Body of pancreas (tissue), 4 donors: ENCODE measurements around the gene IFITM1. TPM values are rescaled to one million over a fixed set of nuclear protein-coding genes. Genes with fewer than 3 reads are reported as not detected.
"Not testable (repeated sequence)": the region's sequence is repeated elsewhere in the genome, so short reads cannot be mapped to it uniquely, and the experiment has no call there.

ENCODE experiments used
- ATAC-seq: fragments of 150-250 bp; one replicate; pipeline ENCODE4 v1.9.1; 2016
- DNase-seq, 4 donors: peaks; one replicate each; pipeline ENCODE4 v3.0.0-alpha.2; 2019
- H3K27ac ChIP-seq, 4 donors: fragments of 200-600 bp; sonication (generic); 1 replicate in 3 of 4; 2 replicates in 1 of 4; pipeline versions ENCODE4 v1.5.1 to v1.6.1; 2016 to 2019; ENCODE audit warnings: mild to moderate bottlenecking in 1 of 4, mixed read lengths in 1 of 4, moderate library complexity in 1 of 4
- H3K27me3 ChIP-seq, 2 donors: fragments of 200-600 bp; sonication (generic); one replicate each; pipeline ENCODE4 v1.6.0; 2016; ENCODE audit warnings: mild to moderate bottlenecking in 1 of 2
- H3K36me3 ChIP-seq, 2 donors: fragments of 200-600 bp; sonication (generic); replicated peaks in 1 of 2; 2 replicates each; pipeline ENCODE4 v1.5.1; 2016; ENCODE audit warnings: low read depth in 2 of 2; ENCODE audit not compliant: insufficient read depth in 1 of 2
- H3K4me1 ChIP-seq: fragments of 200-600 bp; sonication (generic); one replicate; pipeline ENCODE4 v1.6.0; 2016
- H3K4me3 ChIP-seq, 2 donors: fragments of 200-600 bp; sonication (generic); 1 replicate in 1 of 2; 2 replicates in 1 of 2; pipeline ENCODE4 v1.5.1; 2016 to 2019
- H3K9me3 ChIP-seq, 3 donors: fragments of 200-600 bp; sonication (generic); 1 replicate in 2 of 3; 2 replicates in 1 of 3; pipeline ENCODE4 v1.5.1; 2016
- POLR2A ChIP-seq, 3 donors: fragments of 450-650 bp; IDR thresholded peaks; one replicate each; pipeline ENCODE4 v1.6.1; 2016; ENCODE audit warnings: antibody characterized with exemption in 3 of 3, mild to moderate bottlenecking in 2 of 3
- WGBS, 2 donors: methylation state at CpG; one replicate each; pipeline ENCODE4 v1.1.5; 2017; 5-methylcytosine and 5-hydroxymethylcytosine counted together
- intact Hi-C: fragments of 100-400 bp; cut with DNase I; formaldehyde crosslinking; loops from one replicate; pipeline ENCODE4 v1.15.1; 2023
- total RNA-seq, 2 donors: library from RNA; depleted of rRNA; stranded (reverse); fragments of >200 nt; gene quantifications; one replicate each; pipeline ENCODE4 v1.1.0, GENCODE V29; 2016
- TF ChIP-seq, protein P1 (sequence below), 7 experiments: fragments of 450-650 bp in 4 of 7; fragments of 200-600 bp in 3 of 7; sonication (generic) in 3 of 7; IDR thresholded peaks; one replicate each; pipeline ENCODE4 v1.5.1; 2016 to 2019; ENCODE audit warnings: antibody characterized with exemption in 7 of 7

Gene IFITM1
- total RNA-seq, 2 donors from 2014 or later, result 31.0 to 39.7 TPM

DNA sequence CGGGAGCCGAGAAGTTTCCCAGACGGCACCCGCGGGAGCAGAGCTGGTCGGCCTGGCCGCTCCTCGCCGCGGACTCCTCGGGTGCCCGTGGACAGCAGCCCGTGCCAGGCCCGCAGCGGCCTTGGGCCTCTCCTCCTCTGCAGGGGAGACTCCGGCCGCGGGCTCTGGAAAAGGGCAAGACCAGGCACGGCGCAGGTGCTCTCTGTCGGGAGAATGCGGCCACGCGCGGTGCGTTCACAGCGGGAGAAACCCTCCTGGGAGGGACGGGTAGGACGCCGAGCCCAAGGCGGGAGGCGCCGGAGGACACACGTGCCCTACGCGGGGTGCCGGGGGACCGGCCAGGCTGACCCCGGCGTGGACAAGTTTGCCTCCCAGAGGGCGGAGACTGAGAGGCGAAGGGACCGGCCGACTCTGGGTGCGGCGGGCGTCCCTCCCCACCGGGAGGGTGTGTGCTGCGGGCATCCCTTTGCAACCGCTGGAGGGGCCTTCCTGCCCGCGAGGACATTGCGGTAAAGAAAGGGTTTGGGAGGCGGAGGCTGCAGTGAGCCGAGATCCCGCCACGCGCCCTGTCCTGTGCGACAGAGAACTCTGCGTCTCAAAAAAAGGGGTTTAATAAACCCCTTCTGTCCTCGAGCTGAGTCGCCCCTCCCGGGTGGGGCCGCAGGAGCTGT, 2.3 kb downstream of the IFITM1 start:
- DNase-seq (no peak), ATAC-seq (no peak)
- TF ChIP-seq POLR2A (IDR thresholded peaks at IDR 0.05), result no peak
- TF ChIP-seq, protein P1, sequence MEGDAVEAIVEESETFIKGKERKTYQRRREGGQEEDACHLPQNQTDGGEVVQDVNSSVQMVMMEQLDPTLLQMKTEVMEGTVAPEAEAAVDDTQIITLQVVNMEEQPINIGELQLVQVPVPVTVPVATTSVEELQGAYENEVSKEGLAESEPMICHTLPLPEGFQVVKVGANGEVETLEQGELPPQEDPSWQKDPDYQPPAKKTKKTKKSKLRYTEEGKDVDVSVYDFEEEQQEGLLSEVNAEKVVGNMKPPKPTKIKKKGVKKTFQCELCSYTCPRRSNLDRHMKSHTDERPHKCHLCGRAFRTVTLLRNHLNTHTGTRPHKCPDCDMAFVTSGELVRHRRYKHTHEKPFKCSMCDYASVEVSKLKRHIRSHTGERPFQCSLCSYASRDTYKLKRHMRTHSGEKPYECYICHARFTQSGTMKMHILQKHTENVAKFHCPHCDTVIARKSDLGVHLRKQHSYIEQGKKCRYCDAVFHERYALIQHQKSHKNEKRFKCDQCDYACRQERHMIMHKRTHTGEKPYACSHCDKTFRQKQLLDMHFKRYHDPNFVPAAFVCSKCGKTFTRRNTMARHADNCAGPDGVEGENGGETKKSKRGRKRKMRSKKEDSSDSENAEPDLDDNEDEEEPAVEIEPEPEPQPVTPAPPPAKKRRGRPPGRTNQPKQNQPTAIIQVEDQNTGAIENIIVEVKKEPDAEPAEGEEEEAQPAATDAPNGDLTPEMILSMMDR (IDR thresholded peaks at IDR 0.05), result no peak
- Histone ChIP-seq H3K4me3 (no peak overlapping the region), H3K9me3 (no peaks in the 10 kb centered on the region), H3K27me3 (peaks cover 0 to 18% of the 10 kb centered on the region in 2 donors), H3K4me1 (peaks cover 23% of the 10 kb centered on the region), H3K36me3 (no peaks in the 10 kb centered on the region), H3K27ac (peak overlapping the region in 2 of 4 donors; percentile 25 to 28)
- WGBS, 2 donors, result 20 to 37% methylated on average over 13 to 60 of the region's 64 CpGs
- intact Hi-C loops, result no loop called here

DNA sequence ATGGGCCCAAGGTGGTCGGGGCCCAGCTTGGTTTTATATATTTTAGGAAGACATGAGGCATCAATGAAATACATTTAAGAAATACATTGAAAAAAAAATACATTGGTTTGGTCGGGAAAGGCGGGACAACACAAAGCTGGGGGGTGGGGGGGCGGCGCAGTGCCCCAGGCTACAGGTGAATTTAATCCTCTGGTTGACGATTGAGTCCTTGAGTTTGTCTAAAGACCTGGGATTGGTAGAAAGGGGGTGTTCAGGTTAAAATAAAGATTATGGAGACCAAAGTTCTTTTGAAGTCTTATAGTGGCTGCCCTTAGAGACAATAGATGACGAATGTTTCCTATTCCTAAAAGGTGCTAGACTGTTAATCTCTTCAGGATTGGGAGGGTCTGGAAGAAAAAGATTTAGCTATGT, 3.1 kb downstream of the IFITM1 start:
- Histone ChIP-seq H3K27ac (no peak overlapping the region), H3K27me3 (peaks cover 0 to 18% of the 10 kb centered on the region in 2 donors), H3K4me3 (no peak overlapping the region), H3K4me1 (peaks cover 23% of the 10 kb centered on the region), H3K36me3 (no peaks in the 10 kb centered on the region), H3K9me3 (no peaks in the 10 kb centered on the region)
- intact Hi-C loops, result no loop called here
- WGBS, 2 donors, result 62 to 63% methylated on average over 7 of the region's 7 CpGs
- DNase-seq (no peak), ATAC-seq (no peak)
- TF ChIP-seq POLR2A (IDR thresholded peaks at IDR 0.05), result no peak
- TF ChIP-seq, protein P1 (IDR thresholded peaks at IDR 0.05), result no peak

DNA sequence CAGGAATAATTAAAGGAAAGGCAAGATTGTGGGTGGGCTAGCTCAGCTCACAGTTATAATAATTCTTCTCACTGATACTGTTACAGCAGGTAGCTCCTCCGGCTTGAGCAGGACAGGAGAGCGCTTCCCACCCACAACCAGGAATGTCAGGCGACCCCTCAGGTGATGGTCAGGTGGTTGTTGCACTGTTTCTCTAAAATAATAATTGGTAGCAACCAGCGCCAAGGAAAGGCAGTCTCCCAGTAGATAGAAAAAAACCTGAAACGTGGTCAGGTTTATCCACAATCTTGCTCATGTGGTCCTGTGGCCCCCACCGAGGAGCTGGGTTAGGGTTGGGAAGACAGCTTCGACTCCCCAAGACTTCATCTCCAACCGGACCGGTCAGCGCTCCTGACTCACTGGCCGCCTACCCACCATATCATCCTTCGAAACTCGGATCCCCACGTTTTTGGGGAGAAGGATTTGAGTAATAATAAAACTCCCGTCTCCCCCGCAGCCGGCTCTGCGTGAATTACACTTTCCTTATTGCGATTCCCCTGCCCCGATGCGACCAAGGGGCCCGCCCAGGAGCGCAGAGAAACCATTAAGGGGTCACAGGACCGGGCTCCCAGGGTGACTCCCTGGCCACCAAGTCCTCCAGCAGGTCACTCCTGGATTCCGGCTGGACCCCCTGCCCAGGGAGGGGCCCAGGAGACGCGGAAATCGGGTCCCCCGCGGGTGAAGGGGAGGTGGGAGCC, 4.0 kb downstream of the IFITM1 start:
- WGBS, 2 donors, result 27 to 46% methylated on average over 6 to 21 of the region's 30 CpGs
- H3K27ac ChIP-seq, result not testable (repeated sequence)

DNA sequence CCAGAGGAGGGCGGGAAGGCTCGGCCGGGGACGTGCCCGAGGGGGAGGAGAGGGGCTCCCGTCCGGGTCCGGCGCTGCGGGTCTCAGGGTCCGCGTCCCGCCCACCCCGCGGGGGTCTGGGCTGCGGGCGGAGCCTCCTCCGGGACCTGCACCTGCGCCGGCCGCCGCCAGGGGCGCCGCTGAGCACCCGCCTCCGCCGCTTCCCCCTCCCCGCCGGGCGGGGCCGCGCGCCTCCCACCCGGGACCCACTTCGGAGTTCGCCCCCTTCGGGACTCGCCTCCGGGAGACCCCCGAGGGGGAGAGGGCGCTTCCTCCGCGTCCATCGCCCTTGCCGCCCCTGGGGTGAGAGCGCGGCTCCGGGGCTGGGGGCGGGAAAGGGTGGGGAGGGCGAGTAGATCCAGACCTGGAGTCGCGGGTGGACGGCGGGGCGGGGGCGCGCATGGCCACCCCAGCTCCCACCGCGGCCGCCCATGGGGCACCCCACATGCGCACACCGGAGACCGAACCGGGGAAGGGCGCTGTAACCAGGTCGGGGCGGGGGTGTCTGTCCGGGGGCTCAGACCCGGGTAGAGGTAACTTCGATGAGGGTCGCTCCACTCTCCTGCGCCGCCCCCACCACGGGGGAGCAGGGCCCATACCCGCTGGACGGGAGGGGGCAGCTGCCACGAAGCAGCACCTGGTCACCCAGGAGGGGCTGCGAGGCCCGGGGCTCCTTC, 4.7 kb downstream of the IFITM1 start:
- H3K36me3 ChIP-seq, intact Hi-C loops, DNase-seq, H3K9me3 ChIP-seq: not testable (repeated sequence)
- ATAC-seq, result peak; percentile 62
- 3% methylated on average over 11 of the region's 79 CpGs; no CpG with 5 or more reads in 1 of the 2 donors for WGBS, 2 donors
- Histone ChIP-seq H3K4me1 (peaks cover 23% of the 10 kb centered on the region), H3K27me3 (peaks cover 0 to 18% of the 10 kb centered on the region in 2 donors), H3K4me3 (peak overlapping the region in 1 of 2 donors; percentile 21), H3K27ac (peak overlapping the region; percentile 83 to 99 (median 92))

More for the DNA sequence above, 4.0 kb downstream of the IFITM1 start:
- ATAC-seq, intact Hi-C loops, H3K9me3 ChIP-seq, H3K36me3 ChIP-seq, DNase-seq, H3K4me3 ChIP-seq: not testable (repeated sequence)
- TF ChIP-seq POLR2A (IDR thresholded peaks at IDR 0.05), result peak in 1 of 3 donors; percentile 20
- peaks cover 0 to 18% of the 10 kb centered on the region in 2 donors for H3K27me3 ChIP-seq
- H3K4me1 ChIP-seq, result peaks cover 23% of the 10 kb centered on the region

DNA sequence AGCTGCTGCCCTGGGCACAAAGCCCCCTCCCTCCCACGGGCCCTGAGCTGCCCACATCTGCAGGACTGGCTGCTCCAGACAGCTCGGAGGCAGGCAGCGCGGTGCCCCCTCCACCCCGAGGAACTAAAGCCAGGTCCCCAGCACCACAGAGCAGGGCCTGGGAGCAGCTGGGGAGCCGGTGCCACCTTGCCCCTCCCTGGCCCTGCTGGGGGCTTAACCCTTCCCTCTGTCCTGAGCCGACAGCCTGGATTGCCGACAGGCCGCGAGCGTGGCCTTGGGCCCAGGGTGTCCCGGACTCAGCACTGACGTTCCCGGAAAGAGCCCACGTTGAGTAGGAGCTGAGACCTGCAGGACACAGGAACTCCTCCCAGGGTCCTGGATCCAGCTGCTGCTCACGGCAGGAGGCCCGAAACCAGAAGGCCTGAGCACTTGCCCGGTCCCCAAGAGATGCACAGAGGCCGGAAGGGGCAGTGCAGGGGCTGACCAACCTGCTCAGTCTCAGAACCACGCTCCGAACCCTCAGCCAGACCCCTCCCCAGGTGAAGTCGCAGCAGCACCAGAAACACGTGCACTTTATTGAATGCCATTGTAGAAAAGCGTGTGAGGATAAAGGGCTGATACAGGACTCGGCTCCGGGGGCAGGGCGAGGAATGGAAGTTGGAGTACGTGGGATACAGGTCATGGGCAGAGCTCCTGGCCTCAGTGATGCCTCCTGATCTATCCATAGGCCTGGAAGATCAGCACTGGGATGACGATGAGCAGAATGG, 5.5 kb downstream of the IFITM1 start:
- intact Hi-C loops, H3K36me3 ChIP-seq, H3K9me3 ChIP-seq: not testable (repeated sequence)
- TF ChIP-seq POLR2A (IDR thresholded peaks at IDR 0.05), result peak; percentile 10 to 69 (median 65)
- TF ChIP-seq, protein P1 (IDR thresholded peaks at IDR 0.05), result peak in 4 of 7 experiments; percentile 20 to 32 (median 26)
- peak overlapping the region; percentile 21 to 48 for H3K4me3 ChIP-seq
- H3K4me1 ChIP-seq, result peaks cover 23% of the 10 kb centered on the region
- DNase-seq, result peak in 3 of 4 donors; percentile 43 to 58 (median 54)
- peaks cover 0 to 18% of the 10 kb centered on the region in 2 donors for H3K27me3 ChIP-seq
- peak; percentile 51 for ATAC-seq
- 13 to 19% methylated on average over 6 to 18 of the region's 29 CpGs for WGBS, 2 donors
- H3K27ac ChIP-seq, result peak overlapping the region; percentile 83 to 99 (median 92)

DNA sequence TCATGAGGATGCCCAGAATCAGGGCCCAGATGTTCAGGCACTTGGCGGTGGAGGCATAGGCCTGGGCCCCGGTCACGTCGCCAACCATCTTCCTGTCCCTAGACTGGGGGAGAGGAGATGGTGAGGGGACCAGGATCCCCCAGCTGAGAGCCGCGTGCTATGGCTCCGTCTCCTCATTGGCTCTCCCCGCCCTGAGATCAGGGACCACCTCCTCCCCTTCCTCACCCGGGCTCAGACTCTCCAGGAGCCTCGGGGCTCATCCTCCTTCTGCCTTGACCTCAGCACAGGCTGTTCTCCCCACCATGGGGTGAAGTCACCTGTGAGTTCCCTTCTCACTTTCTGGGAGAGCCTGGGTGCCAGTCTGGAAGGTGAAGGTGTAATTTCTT, 6.0 kb downstream of the IFITM1 start:
- H3K27me3 ChIP-seq, result peaks cover 0 to 18% of the 10 kb centered on the region in 2 donors
- 38% methylated on average over 10 of the region's 10 CpGs; no CpG with 5 or more reads in 1 of the 2 donors for WGBS, 2 donors
- H3K4me1 ChIP-seq, result peaks cover 23% of the 10 kb centered on the region
- DNase-seq, H3K9me3 ChIP-seq, intact Hi-C loops, ATAC-seq, H3K36me3 ChIP-seq: not testable (repeated sequence)
- H3K4me3 ChIP-seq, result peak overlapping the region; percentile 21 to 48
- H3K27ac ChIP-seq, result peak overlapping the region; percentile 83 to 99 (median 92)
